Urothelium cell line (cell line): Measurements from ENCODE around the gene GPN2.
"Not testable (repeated sequence)": the region's sequence is repeated elsewhere in the genome, so short reads cannot be mapped to it uniquely, and the experiment has no call there.

Experiments
- DNase-seq: peaks from one replicate; pipeline ENCODE4 v3.0.0; 2011; ENCODE audit warnings: low spot score, mixed read lengths
- FAIRE-seq: peaks from 2 replicates; lab custom pipeline; 2011; peaks lifted over from hg19 to GRCh38; lab: Jason Lieb, UNC

GPN2 gene

GRCh38 chr1:26861286-26861701 lies 28.8 kb downstream of the GPN2 start:
- peak; percentile 47 for DNase-seq
- no peak for FAIRE-seq

DNA sequence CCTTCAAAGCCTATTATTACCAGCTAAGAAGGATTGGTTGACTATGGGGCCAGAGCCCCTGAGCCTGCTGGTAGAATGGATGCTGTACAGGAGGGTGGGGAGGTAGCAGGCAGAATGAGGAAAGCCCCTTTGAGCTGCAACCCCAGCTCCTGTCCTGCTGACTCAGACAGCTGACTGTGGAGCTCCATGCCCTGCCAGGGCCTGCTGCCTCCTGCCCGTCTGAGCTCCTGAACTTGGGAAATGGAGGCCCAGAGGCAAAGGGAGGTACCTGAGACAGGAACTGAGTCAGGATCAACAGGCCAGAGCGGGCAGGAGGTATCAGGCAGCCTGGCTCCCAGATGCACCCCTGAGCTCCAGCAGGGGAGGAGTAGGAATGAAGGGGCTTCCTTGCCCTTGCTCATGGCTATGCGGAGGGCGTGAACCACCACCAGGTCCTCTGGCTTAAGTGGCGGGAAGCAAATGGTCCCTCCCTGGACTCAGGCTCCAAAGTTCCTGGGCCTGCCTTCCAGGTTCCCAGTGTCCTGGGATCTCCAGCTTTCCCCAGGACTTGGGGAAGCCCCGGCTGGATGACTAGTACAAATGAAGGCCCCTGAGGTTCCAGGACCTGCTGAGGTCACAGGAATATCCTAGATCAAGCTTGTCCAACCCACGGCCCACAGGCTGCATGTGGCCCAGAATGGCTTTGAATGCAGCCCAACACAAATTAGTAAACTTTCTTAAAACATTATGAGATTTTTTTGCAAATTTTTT lies 31.0 kb downstream of the GPN2 start:
- DNase-seq (no peak), FAIRE-seq (no peak)

GRCh38 chr1:26858160-26858559 lies 31.9 kb downstream of the GPN2 start:
- DNase-seq (no peak), FAIRE-seq (no peak)

- FAIRE-seq: no peak
Measured at GRCh38 chr1:26857473-26858060, 32.5 kb downstream of the GPN2 start.

GRCh38 chr1:26856604-26857469 lies 33.2 kb downstream of the GPN2 start:
- FAIRE-seq (no peak), DNase-seq (no peak)

More at GRCh38 chr1:26857473-26858060, 32.5 kb downstream of the GPN2 start:
- DNase-seq: no peak

DNA sequence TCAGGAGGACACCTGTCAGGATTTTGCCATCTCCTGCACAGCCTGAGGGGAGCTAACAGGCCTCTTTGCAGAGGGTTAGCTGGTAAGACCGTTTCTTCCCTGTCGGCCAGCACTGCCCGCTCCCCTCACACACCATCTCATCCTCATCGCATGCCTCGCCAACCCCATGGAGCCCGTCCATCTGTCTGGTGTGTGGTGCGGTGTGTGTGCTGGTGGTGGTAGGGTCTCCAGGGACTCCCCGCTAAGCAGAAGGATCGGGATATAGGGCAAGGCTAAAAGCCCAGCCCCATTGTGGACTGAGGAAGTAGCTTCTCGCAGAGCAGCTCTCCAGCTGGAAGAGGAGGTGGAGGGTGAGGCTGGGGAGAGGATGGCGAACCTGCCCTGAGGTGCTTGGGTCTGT lies 33.9 kb downstream of the GPN2 start:
- FAIRE-seq: no peak

DNA sequence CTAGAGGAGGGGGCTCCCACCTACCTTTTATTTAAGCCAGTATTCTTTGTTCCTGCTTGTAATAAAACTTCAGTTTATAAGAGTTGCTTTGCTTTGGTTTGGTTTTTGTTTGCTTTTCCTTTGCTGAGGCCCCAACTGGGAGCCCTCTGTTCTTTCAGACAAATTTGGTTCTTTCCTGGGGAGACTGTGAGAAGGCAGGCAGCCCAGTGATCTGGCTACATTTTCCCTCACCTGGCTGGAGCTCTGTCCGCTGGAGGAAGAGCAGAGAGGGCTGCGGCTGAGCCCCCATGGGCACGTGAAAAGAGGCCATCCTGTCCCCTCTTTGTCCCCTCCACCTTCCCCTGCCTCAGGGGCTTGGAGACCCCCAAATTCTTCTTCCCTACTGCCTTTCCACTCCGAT lies 34.4 kb downstream of the GPN2 start:
- FAIRE-seq: no peak

More for the DNA sequence above, 33.9 kb downstream of the GPN2 start:
- DNase-seq: no peak

GRCh38 chr1:26854906-26855305 lies 35.2 kb downstream of the GPN2 start:
- no peak for DNase-seq
- FAIRE-seq: no peak

More for the DNA sequence above, 34.4 kb downstream of the GPN2 start:
- no peak for DNase-seq

- FAIRE-seq: no peak
- no peak for DNase-seq
Measured at GRCh38 chr1:26853600-26853999, 36.5 kb downstream of the GPN2 start.

GRCh38 chr1:26853156-26853555 lies 36.9 kb downstream of the GPN2 start:
- DNase-seq (peak; percentile 81), FAIRE-seq (peak; percentile 73)

DNA sequence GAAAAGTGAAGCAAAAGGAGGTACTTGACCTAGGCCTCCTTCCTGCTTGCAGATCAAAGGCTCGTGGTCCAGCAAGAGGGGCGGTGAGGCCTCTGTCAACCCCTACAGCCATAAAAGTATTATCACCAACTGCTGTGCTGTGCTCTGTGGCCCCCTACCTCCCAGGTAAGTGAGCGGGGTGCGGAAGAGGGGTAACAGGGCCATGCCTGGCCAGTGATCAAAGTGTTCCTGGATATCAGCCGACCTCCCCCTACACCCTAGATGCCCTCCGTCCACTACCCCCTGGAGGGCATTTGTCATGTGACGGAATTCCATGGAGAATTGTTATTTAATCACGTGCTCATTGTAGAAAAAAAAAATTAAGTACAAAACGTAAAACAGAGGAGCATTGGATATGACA lies 37.4 kb downstream of the GPN2 start:
- FAIRE-seq (no peak), DNase-seq (no peak)

DNA sequence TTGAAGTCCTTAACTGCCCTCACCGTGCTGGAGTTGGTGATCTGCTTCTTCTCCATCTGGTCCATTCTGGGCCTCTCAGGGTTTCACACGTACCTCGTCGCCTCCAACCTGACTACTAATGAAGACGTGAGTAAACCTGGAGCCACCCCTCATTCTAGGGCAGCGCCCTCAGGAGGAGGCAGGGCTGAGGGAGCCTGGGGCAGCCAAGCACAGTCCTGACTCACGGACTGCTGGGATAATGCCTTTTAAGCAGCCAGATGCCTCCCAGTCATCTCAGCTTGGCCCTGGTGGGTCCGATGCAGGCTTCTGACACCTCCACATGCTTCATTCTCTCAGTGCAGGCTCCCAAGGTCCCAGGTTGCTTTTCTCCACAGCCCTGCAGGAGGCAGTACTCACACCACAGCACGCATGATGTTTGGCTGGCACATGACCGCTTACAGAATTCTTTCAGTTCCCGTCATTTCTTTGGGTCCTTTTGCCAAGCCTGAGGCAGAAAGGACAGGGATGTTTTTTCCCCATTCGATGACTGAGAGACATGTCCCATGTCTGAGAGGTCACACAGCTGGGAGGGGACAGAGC lies 38.9 kb downstream of the GPN2 start:
- DNase-seq: no peak
- FAIRE-seq: no peak

- DNase-seq: peak; percentile 83
- peak; percentile 78 for FAIRE-seq
Measured at GRCh38 chr1:26848941-26849774, 40.9 kb downstream of the GPN2 start.

DNA sequence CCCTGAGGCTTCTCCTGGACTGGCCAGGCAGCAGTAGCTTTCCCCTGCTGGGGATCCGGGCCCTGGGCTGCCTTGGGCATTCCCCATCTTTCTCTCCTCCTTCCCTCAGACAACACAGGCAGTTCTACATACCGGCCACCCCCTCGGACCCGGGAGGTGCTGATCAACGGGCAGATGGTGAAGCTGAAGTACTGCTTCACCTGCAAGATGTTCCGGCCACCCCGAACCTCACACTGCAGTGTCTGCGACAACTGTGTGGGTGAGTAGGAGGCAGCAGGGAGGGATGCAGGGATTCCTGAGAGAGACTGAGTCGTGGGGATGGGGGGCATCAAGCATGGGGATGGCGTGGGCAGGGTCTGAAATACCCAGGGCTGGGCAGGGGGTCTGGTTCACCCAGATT lies 41.6 kb downstream of the GPN2 start:
- FAIRE-seq (no peak), DNase-seq (no peak)

GRCh38 chr1:26847826-26848225 lies 42.3 kb downstream of the GPN2 start:
- DNase-seq, FAIRE-seq: not testable (repeated sequence)

DNA sequence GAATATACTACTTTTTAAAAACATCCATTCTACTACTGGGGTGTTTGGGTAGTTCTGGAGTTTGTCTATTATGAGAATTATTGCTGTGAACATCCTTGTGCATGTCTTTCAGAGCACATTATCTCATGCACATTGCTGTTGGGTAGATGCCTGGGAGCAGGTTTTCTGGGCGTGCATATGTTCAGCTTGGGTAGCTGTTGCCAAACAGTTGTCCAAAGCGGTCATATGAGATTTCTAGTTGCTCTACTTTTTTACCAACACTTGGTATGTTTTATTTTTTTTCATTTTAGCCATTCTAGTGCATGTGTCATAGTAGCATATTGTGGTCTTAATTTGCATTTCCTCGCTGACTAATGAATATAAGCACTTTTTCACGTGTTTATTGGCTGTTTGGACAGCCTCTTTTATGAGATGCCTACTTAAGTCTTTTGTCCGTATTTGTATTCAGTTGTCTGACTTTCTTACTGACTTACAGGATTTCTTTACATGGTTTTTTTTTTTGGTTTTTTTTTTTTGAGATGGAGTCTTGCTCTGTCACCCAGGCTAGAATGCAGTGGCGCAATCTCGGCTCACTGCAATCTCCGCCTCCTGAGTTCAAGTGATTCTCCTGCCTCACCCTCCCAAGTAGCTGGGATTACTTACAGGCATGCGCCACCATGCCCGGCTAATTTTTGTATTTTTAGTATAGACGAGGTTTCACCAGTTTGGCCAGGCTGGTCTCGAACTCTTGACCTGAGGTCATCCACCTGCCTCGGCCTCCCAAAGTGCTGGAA lies 45.5 kb downstream of the GPN2 start:
- FAIRE-seq: no peak
- no peak for DNase-seq

DNA sequence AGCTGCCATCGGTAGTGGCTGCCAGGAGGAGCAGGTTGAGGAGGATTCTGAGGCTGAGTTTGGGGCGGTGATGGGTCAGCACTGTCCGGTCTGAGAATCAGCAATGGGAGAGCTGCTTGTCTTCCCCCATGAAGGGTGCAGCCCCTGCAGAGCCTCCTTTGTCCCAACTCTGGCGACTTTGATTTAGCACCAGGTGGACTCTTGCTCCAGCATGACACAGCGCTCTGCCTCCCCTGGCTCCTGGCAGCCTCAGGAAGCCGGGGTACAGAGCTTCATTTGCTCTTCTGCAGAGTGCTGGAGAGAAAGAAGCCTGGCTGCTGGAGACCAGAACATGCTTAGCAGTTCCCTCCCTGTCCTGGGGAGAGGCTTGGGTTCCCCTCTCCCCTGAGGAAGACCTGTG lies 50.3 kb downstream of the GPN2 start:
- DNase-seq (no peak), FAIRE-seq (no peak)

DNA sequence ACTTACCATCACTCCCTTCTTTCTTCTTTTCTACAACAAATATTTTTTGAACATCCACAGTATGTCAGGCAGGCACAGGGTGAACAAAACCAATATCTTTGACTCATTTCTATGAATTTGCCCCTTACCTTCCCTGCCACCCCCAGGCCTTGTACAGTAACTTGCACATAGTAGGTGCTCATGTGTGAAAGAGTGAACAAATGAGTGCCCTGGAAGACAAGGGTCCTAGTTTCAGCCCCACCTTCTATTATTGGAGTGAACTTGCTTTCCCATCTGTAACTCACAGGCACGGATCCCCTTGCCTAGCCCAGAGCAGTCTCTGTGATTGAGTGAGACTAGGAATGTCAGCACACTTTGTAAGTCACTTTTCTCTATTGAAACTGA lies 50.8 kb downstream of the GPN2 start:
- DNase-seq: no peak
- FAIRE-seq: no peak

DNA sequence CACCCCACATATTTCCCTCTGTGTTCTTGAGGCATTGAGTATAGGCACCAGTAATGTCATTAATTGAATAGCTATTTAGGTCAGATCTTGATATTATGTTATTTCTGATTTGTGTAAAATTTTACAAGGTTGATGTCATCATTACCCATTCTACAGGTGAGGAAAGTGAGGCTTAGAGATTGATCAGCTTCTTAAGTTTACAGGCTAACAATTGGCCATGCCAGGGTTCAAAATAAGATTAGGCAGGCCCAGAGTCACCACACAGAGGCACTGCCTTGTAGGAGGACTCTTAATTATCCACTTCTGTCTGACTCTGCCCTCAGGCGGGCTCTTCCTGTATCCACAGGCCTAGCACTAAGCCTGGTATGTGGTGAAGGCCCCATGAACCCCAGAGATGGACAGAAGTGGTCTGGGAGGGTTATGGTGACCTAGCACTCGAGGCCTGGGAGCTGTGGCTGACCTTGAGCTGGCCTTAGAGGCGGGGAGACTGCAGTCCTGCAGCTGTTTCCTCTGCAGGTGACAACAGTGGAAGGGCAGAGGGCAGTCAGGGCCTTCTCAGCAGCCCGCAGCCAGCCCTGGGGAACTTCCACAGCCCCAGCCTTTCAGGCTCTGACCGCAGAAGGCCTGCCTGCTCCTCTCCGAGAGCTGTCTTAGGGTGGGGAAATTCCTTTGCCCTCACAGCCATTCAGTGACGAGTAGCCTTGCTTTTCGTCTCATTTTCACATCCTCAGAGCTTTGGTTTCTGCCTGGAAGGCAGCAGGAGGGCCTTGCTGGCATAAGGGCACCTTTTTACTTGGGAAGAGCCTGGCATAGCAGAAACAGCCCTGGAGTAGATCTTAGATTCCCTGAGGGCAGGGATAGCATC lies 51.4 kb downstream of the GPN2 start:
- FAIRE-seq: no peak
- no peak for DNase-seq
